ENCODE measurements around the gene STX8. TPM values are rescaled to one million over a fixed set of nuclear protein-coding genes. Genes with fewer than 3 reads are reported as not detected.

Gene STX8
- total RNA-seq, 1 donor from 2014 or later = 57.8 TPM

DNA sequence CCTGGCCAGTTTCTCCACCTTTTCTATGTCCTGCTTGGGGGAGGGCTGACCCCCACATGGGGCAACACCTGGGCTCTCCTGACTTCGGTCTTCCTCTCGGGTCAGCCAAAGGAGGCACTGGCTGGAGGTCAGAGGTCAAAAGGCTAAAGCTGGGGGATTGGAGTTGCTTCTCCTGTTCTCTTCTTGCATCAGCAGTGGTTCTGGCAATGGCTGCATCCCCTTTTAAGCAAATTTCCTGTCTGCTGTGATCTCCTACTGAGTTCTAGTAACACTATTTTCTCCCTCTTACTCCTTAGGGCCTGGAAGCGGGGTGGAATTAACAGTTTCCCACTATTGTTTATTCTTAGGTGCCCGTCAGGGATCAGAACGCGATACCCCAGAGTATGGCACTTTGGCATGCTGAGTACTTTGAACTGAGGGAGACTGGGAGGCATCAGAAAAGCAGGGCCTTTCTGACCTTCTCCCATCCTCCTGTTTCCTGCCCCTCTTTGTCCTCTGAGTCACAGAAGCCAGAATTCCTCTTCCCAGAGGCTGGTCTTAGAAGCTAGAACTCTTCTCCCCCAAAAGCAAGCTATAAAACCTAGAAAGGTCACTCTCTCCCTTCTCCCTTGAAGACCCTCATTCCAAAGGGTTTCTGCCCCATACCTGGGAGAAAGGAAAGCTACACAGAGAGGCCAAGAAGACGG is 268.2 kb downstream of the STX8 start:
- Histone ChIP-seq H3K27ac (no peak overlapping the region), H3K36me3 (no peaks in the 10 kb centered on the region), H3K4me3 (no peak overlapping the region), H3K9me3 (no peaks in the 10 kb centered on the region), H3K4me1 (no peaks in the 10 kb centered on the region), H3K27me3 (ENCODE audit: low read depth) (no peaks in the 10 kb centered on the region)
- TF ChIP-seq, protein P1, sequence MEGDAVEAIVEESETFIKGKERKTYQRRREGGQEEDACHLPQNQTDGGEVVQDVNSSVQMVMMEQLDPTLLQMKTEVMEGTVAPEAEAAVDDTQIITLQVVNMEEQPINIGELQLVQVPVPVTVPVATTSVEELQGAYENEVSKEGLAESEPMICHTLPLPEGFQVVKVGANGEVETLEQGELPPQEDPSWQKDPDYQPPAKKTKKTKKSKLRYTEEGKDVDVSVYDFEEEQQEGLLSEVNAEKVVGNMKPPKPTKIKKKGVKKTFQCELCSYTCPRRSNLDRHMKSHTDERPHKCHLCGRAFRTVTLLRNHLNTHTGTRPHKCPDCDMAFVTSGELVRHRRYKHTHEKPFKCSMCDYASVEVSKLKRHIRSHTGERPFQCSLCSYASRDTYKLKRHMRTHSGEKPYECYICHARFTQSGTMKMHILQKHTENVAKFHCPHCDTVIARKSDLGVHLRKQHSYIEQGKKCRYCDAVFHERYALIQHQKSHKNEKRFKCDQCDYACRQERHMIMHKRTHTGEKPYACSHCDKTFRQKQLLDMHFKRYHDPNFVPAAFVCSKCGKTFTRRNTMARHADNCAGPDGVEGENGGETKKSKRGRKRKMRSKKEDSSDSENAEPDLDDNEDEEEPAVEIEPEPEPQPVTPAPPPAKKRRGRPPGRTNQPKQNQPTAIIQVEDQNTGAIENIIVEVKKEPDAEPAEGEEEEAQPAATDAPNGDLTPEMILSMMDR (IDR thresholded peaks at IDR 0.05) = no peak
- ATAC-seq = no peak
- intact Hi-C loops (cut with DNase I) = no loop called here
- no peak for DNase-seq

DNA sequence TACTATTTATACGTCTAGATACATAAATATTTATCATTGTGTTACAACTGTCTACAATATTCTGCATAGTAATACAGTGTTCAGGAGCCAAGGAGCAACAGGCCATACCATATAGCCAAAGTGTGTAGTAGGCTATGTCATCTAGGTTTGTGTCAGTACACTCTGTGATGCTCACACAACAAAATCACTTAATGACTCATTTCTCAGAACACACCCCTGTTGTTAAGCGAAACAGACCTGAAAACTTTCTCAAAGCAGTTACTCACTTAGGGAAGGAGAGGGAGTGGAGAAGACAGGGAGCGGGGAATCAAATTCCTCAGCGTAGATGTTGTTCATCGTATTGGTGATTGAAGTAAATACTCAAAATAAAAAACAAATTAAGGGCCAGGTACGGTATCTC is 269.5 kb downstream of the STX8 start:
- DNase-seq (no peak), ATAC-seq (no peak)
- Histone ChIP-seq H3K36me3 (no peaks in the 10 kb centered on the region), H3K4me1 (no peaks in the 10 kb centered on the region), H3K27me3 (ENCODE audit: low read depth) (no peaks in the 10 kb centered on the region), H3K9me3 (no peaks in the 10 kb centered on the region), H3K27ac (no peak overlapping the region), H3K4me3 (no peak overlapping the region)
- intact Hi-C loops (cut with DNase I) = no loop called here
- TF ChIP-seq, protein P1 (IDR thresholded peaks at IDR 0.05) = no peak

DNA sequence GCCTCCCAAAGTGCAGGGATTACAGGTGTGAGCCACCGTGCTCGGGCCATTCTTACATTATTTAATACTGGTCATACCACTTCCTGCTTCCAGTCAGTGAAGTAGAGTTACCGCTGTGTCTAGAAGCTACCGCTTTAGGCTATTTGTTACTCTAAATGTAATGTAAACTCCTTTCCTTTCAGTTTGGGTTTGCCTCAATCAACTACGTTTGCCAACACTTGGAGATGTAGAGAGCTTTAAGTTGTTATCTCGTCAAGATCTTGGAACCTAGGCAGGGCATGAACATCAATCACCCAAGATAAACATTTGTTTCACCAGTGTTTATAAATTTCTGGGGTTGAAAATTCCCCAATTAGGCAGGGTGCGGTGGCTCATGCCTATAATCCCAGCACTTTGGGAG is 275.9 kb downstream of the STX8 start:
- Histone ChIP-seq H3K4me3 (no peak overlapping the region), H3K27ac (no peak overlapping the region), H3K4me1 (no peaks in the 10 kb centered on the region), H3K27me3 (ENCODE audit: low read depth) (no peaks in the 10 kb centered on the region), H3K9me3 (no peaks in the 10 kb centered on the region), H3K36me3 (no peaks in the 10 kb centered on the region)
- intact Hi-C loops (cut with DNase I) = no loop called here
- TF ChIP-seq, protein P1 (IDR thresholded peaks at IDR 0.05) = no peak
- DNase-seq (no peak), ATAC-seq (no peak)

DNA sequence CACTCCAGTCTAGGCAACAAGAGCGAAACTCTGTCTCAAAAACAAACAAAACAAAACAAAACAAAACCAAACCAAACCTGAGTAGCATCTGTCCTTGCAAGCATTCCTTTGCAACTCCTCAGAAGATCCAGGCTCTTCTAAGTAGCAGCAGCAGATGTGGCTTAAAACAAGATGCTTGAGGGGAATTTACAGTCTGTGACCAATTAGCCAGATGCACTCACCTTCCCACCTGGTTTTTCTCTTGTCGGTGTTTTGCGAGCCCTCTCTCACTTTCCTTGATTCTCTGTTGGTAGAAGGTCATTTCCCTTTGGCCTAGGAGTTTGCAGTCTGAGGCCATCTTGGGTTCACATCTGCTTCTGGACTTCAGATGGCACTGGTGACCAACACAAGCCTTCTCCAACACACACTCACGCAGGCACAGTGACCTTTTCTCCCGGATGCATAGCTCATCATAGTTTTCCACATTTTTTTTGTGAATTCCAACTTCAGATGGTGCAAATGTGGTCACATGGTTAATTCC is 276.8 kb downstream of the STX8 start:
- intact Hi-C loops (cut with DNase I) = no loop called here
- H3K4me1 ChIP-seq = no peaks in the 10 kb centered on the region
- ATAC-seq = no peak
- no peak overlapping the region for H3K27ac ChIP-seq
- H3K9me3 ChIP-seq = no peaks in the 10 kb centered on the region
- no peak for DNase-seq
- TF ChIP-seq, protein P1 (IDR thresholded peaks at IDR 0.05) = no peak
- H3K27me3 ChIP-seq (ENCODE audit: low read depth) = no peaks in the 10 kb centered on the region
- H3K4me3 ChIP-seq = no peak overlapping the region
- H3K36me3 ChIP-seq = no peaks in the 10 kb centered on the region

DNA sequence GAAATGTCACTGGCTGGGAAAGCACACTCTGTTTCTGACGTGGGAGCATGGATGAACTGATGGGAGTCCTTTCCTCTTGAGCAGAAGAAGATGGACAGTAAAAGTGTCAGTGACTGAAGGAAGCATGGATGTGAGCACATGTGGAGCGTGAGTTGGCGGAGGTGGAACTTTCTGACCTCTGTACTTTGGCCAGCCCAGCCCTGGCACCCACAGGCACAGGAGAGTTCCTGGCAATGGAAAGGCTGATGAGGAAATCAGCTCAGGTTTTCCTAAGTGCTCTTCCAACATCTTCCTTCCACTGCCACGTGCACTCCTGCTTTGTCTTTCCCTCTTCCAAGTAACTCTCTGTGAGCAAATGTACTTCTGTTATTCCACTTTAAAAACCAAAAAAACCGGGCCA is 277.5 kb downstream of the STX8 start:
- no peaks in the 10 kb centered on the region for H3K4me1 ChIP-seq
- H3K27ac ChIP-seq = no peak overlapping the region
- H3K36me3 ChIP-seq = no peaks in the 10 kb centered on the region
- no peaks in the 10 kb centered on the region for H3K27me3 ChIP-seq (ENCODE audit: low read depth)
- no peak for ATAC-seq
- intact Hi-C loops (cut with DNase I) = no loop called here
- no peak for DNase-seq
- TF ChIP-seq, protein P1 (IDR thresholded peaks at IDR 0.05) = no peak
- no peak overlapping the region for H3K4me3 ChIP-seq
- H3K9me3 ChIP-seq = no peaks in the 10 kb centered on the region

Measured in lower lobe of right lung (tissue), 2 donors.